Neutrophil (primary cell): ENCODE measurements around the gene UNC50.

Source experiments
- H3K27ac ChIP-seq: fragments of 200-600 bp; sonication (generic); 2 replicates; pipeline ENCODE4 v1.5.1; 2016; ENCODE audit warnings: mild to moderate bottlenecking, moderate library complexity
- H3K27me3 ChIP-seq: fragments of 200-600 bp; sonication (generic); 2 replicates; pipeline ENCODE4 v1.6.0; 2016; ENCODE audit warnings: mild to moderate bottlenecking
- H3K36me3 ChIP-seq: fragments of 200-600 bp; sonication (generic); 2 replicates; pipeline ENCODE4 v1.5.1; 2017
- H3K4me1 ChIP-seq, 2 experiments: fragments of 200-600 bp in 1 of 2; sonication (generic) in 1 of 2; 1 replicate in 1 of 2; 2 replicates in 1 of 2; pipeline versions ENCODE4 v1.5.1 to v1.6.1; 2013 to 2016; ENCODE audit warnings: low read depth in 1 of 2, low read length in 1 of 2, mild to moderate bottlenecking in 1 of 2, moderate library complexity in 1 of 2; ENCODE audit not compliant: control insufficient read depth in 1 of 2, insufficient read depth in 1 of 2
- H3K4me3 ChIP-seq, 2 experiments: fragments of 200-600 bp in 1 of 2; sonication (generic) in 1 of 2; 1 replicate in 1 of 2; 2 replicates in 1 of 2; pipeline ENCODE4 v1.5.1; 2013 to 2016; ENCODE audit warnings: low read depth in 1 of 2, low read length in 1 of 2, mild to moderate bottlenecking in 1 of 2, moderate library complexity in 1 of 2
- H3K9me3 ChIP-seq: fragments of 200-600 bp; sonication (generic); 2 replicates; pipeline ENCODE4 v1.5.1; 2016
- CTCF ChIP-seq: fragments of 200-600 bp; sonication (generic); IDR thresholded peaks from 2 replicates; pipeline ENCODE4 v1.5.1; 2016; ENCODE audit warnings: antibody characterized with exemption

UNC50 gene

GRCh38 chr2:98577313-98577712 lies 31.1 kb upstream of the UNC50 start:
- TF ChIP-seq CTCF, result no peak
- peaks cover 98% of the 10 kb centered on the region for H3K36me3 ChIP-seq
- no peaks in the 10 kb centered on the region for H3K27me3 ChIP-seq
- H3K27ac ChIP-seq, result no peak overlapping the region
- no peak overlapping the region for H3K4me3 ChIP-seq
- no peaks in the 10 kb centered on the region for H3K4me1 ChIP-seq
- no peaks in the 10 kb centered on the region for H3K9me3 ChIP-seq

GRCh38 chr2:98578231-98578630 lies 30.2 kb upstream of the UNC50 start:
- no peaks in the 10 kb centered on the region for H3K27me3 ChIP-seq
- H3K36me3 ChIP-seq, result peaks cover 98% of the 10 kb centered on the region
- H3K27ac ChIP-seq, result no peak overlapping the region
- H3K9me3 ChIP-seq, result no peaks in the 10 kb centered on the region
- no peaks in the 10 kb centered on the region for H3K4me1 ChIP-seq
- H3K4me3 ChIP-seq, result no peak overlapping the region
- no peak for TF ChIP-seq CTCF

- H3K36me3 ChIP-seq, result peaks cover 98% of the 10 kb centered on the region
Measured at GRCh38 chr2:98579926-98580325, 28.5 kb upstream of the UNC50 start.

GRCh38 chr2:98580656-98581284 lies 27.6 kb upstream of the UNC50 start:
- Histone ChIP-seq H3K4me3 (no peak overlapping the region), H3K4me1 (no peaks in the 10 kb centered on the region), H3K9me3 (no peaks in the 10 kb centered on the region), H3K27me3 (no peaks in the 10 kb centered on the region), H3K27ac (no peak overlapping the region), H3K36me3 (peaks cover 98% of the 10 kb centered on the region)
- no peak for TF ChIP-seq CTCF

More at GRCh38 chr2:98579926-98580325, 28.5 kb upstream of the UNC50 start:
- H3K9me3 ChIP-seq, result no peaks in the 10 kb centered on the region
- TF ChIP-seq CTCF, result no peak
- H3K4me3 ChIP-seq, result no peak overlapping the region
- no peak overlapping the region for H3K27ac ChIP-seq
- no peaks in the 10 kb centered on the region for H3K4me1 ChIP-seq
- no peaks in the 10 kb centered on the region for H3K27me3 ChIP-seq

- TF ChIP-seq CTCF, result no peak
- no peaks in the 10 kb centered on the region for H3K9me3 ChIP-seq
Measured at GRCh38 chr2:98582523-98582922, 25.9 kb upstream of the UNC50 start.

More at GRCh38 chr2:98582523-98582922, 25.9 kb upstream of the UNC50 start:
- Histone ChIP-seq H3K36me3 (peaks cover 96% of the 10 kb centered on the region), H3K27ac (no peak overlapping the region), H3K4me1 (no peaks in the 10 kb centered on the region), H3K4me3 (no peak overlapping the region), H3K27me3 (no peaks in the 10 kb centered on the region)
